ENCODE data around the gene PHGDH.
A peak's percentile ranks its signal among the peaks of the same experiment; 100 is the strongest.

The PHGDH gene

DNA sequence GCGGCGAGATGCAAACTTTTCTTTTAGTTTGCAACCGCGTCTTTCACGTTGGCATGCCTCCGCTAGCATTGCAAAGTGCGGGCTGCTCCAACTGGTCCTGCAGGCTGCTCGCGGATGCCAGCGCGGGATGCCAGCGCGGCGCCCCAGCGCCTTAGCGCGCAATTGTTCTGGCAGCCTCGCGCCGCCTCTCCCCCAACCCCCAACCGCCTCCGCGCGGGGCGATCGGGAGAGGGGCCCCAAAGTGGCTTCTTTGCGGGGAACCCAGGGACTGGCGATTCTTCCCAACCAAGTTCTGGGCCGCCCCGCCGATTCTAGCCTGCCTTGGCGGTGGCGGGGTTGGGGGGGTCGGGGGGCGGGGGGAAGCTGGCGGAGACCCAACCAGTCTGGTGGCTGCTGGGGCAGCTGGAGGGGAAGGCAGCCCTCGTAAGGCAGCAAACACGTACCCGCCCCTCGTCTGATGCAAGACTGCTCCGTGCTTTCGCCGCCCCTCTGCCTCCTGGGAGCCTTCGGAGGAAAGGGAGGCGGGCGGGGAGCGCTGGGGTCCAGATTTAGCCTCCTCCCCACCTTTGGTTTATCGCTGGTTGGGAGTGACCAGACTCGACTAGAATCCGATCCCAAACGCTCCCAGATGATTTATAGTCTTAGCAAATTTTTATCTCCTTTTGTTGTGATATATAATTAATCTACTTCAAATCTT is 756 bp downstream of the PHGDH start:
- no peaks in the 10 kb centered on the region for H3K9me3 ChIP-seq (ENCODE audit: low read length)
- peak overlapping the region; percentile 93 for H3K9ac ChIP-seq (ENCODE audit: low read length)
- H2AFZ ChIP-seq (ENCODE audit: low read length): no peak overlapping the region
- no peaks in the 10 kb centered on the region for H3K9me2 ChIP-seq (ENCODE audit: low read depth, low read length)
- H3K4me3 ChIP-seq (ENCODE audit: low read depth, low read length, poor library complexity, severe bottlenecking): peak overlapping the region; percentile 98
- TF ChIP-seq EZH2 (IDR thresholded peaks at IDR 0.05; ENCODE audit: borderline replicate concordance, low read length): no peak
- TF ChIP-seq, protein P1, sequence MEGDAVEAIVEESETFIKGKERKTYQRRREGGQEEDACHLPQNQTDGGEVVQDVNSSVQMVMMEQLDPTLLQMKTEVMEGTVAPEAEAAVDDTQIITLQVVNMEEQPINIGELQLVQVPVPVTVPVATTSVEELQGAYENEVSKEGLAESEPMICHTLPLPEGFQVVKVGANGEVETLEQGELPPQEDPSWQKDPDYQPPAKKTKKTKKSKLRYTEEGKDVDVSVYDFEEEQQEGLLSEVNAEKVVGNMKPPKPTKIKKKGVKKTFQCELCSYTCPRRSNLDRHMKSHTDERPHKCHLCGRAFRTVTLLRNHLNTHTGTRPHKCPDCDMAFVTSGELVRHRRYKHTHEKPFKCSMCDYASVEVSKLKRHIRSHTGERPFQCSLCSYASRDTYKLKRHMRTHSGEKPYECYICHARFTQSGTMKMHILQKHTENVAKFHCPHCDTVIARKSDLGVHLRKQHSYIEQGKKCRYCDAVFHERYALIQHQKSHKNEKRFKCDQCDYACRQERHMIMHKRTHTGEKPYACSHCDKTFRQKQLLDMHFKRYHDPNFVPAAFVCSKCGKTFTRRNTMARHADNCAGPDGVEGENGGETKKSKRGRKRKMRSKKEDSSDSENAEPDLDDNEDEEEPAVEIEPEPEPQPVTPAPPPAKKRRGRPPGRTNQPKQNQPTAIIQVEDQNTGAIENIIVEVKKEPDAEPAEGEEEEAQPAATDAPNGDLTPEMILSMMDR (IDR thresholded peaks at IDR 0.05; ENCODE audit: low read length): no peak
- no peaks in the 10 kb centered on the region for H3K36me3 ChIP-seq (ENCODE audit: insufficient read depth, low read length)
- no peaks in the 10 kb centered on the region for H4K20me1 ChIP-seq (ENCODE audit: insufficient read depth, low read length)
- peak overlapping the region; percentile 90 for H3K4me2 ChIP-seq (ENCODE audit: low read length)
- peaks cover 23% of the 10 kb centered on the region for H3K4me1 ChIP-seq (ENCODE audit: insufficient read depth, low read length, severe bottlenecking)
- peak overlapping the region; percentile 67 for H3K27ac ChIP-seq (ENCODE audit: low read depth, low read length, poor library complexity, severe bottlenecking)
- H3K79me2 ChIP-seq (ENCODE audit: insufficient read depth, low read length): peaks cover 34% of the 10 kb centered on the region
- no peaks in the 10 kb centered on the region for H3K27me3 ChIP-seq (ENCODE audit: insufficient read depth, low read length)
- H3F3A ChIP-seq (ENCODE audit: insufficient read depth, low read length): no peaks in the 10 kb centered on the region

DNA sequence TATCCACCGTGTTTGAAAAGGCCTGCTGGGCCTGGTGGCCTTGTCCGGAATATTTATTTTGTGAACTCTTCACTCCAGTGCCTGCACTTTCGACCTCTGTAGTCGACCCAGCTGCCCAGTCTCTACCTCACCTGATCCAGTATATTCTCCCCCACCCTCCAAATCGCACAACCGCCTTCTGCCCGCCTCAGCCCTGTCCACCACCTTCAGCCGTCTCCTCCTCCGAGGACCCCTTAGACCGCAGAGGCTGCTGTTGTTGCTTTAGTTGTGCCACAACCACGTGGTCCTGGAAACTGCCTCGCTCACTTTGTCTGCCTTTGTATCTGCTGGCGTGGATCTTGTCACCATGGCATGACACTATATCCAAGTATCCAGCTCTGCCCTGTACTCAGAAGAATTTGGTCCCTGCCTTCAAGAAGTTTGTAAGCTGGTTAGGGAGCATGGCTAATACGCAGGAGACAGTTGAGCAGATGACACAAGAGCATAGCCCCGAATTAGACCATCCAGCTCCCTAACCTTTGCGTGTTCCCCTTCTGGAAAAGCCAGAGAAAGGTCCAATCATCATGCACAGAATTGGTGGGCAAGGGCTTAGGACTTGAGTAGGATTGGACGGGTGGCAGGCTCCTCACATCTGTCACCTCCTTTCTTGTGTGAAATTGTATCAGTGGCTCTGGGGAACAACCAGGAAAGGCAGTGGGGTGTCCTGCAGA is 1.5 kb downstream of the PHGDH start:
- Histone ChIP-seq H3K9me3 (ENCODE audit: low read length) (no peaks in the 10 kb centered on the region), H3K27ac (ENCODE audit: low read depth, low read length, poor library complexity, severe bottlenecking) (peak overlapping the region; percentile 67), H3F3A (ENCODE audit: insufficient read depth, low read length) (no peaks in the 10 kb centered on the region), H3K9ac (ENCODE audit: low read length) (peak overlapping the region; percentile 93), H3K9me2 (ENCODE audit: low read depth, low read length) (no peaks in the 10 kb centered on the region), H3K4me1 (ENCODE audit: insufficient read depth, low read length, severe bottlenecking) (peaks cover 23% of the 10 kb centered on the region), H3K4me2 (ENCODE audit: low read length) (peak overlapping the region; percentile 90), H4K20me1 (ENCODE audit: insufficient read depth, low read length) (no peaks in the 10 kb centered on the region), H3K79me2 (ENCODE audit: insufficient read depth, low read length) (peaks cover 41% of the 10 kb centered on the region), H2AFZ (ENCODE audit: low read length) (no peak overlapping the region), H3K4me3 (ENCODE audit: low read depth, low read length, poor library complexity, severe bottlenecking) (peak overlapping the region; percentile 98), H3K36me3 (ENCODE audit: insufficient read depth, low read length) (no peaks in the 10 kb centered on the region), H3K27me3 (ENCODE audit: insufficient read depth, low read length) (no peaks in the 10 kb centered on the region)
- no peak for TF ChIP-seq EZH2 (IDR thresholded peaks at IDR 0.05; ENCODE audit: borderline replicate concordance, low read length)
- TF ChIP-seq, protein P1 (IDR thresholded peaks at IDR 0.05; ENCODE audit: low read length): no peak

DNA sequence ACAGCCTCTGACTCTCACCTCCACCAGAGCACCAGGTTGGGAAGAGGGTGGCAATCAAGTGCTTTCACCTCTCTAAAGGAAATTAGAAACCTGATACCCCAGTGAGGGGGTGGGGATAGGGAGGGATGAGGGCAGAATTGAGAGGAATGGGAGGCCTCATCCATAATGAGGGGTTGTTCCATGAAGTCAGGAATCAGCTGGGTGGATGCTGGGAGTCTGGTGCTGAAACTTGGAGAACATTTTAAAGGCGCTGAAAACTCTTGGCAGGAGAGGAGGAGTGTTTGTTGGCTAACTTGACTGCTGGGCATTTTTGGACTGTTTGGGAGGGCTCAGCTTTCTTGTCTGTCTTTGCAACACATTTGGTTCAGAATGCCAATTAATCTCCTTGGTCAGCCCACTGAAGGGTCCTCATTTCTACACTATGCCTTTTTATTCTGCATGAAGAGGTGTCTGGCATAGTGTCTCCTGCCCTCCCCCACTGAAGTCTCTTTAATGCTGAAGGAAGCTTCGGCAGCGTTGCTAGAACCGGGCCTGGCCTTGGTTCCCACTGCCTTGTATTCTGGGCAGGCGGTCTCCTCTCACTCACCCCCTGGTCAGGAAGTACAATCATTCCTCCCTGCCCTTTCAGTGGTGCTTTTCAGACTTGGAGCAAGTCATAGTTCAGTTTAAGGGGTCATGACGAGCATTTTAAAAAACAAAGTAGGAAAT is 2.2 kb downstream of the PHGDH start:
- H3K9me3 ChIP-seq (ENCODE audit: low read length): no peaks in the 10 kb centered on the region
- no peaks in the 10 kb centered on the region for H4K20me1 ChIP-seq (ENCODE audit: insufficient read depth, low read length)
- H2AFZ ChIP-seq (ENCODE audit: low read length): no peak overlapping the region
- TF ChIP-seq EZH2 (IDR thresholded peaks at IDR 0.05; ENCODE audit: borderline replicate concordance, low read length): no peak
- TF ChIP-seq, protein P1 (IDR thresholded peaks at IDR 0.05; ENCODE audit: low read length): no peak
- H3K36me3 ChIP-seq (ENCODE audit: insufficient read depth, low read length): no peaks in the 10 kb centered on the region
- peak overlapping the region; percentile 67 for H3K27ac ChIP-seq (ENCODE audit: low read depth, low read length, poor library complexity, severe bottlenecking)
- H3K9ac ChIP-seq (ENCODE audit: low read length): peak overlapping the region; percentile 93
- peaks cover 47% of the 10 kb centered on the region for H3K79me2 ChIP-seq (ENCODE audit: insufficient read depth, low read length)
- no peaks in the 10 kb centered on the region for H3K9me2 ChIP-seq (ENCODE audit: low read depth, low read length)
- no peaks in the 10 kb centered on the region for H3F3A ChIP-seq (ENCODE audit: insufficient read depth, low read length)
- H3K27me3 ChIP-seq (ENCODE audit: insufficient read depth, low read length): no peaks in the 10 kb centered on the region
- peaks cover 23% of the 10 kb centered on the region for H3K4me1 ChIP-seq (ENCODE audit: insufficient read depth, low read length, severe bottlenecking)
- H3K4me2 ChIP-seq (ENCODE audit: low read length): peak overlapping the region; percentile 90
- H3K4me3 ChIP-seq (ENCODE audit: low read depth, low read length, poor library complexity, severe bottlenecking): peak overlapping the region; percentile 98

Data from OCI-LY1 (cell line).